Pulmonary artery endothelial cell (primary cell): Measurements from ENCODE around the gene ARHGAP33. TPM values are rescaled to one million over a fixed set of nuclear protein-coding genes. Genes with fewer than 3 reads are reported as not detected.
"Not testable (repeated sequence)": the region's sequence is repeated elsewhere in the genome, so short reads cannot be mapped to it uniquely, and the experiment has no call there.

Source experiments
- DNase-seq: peaks from one replicate; pipeline ENCODE4 v3.0.0-alpha.2; 2011; ENCODE audit warnings: low read depth, low spot score
- total RNA-seq: library from RNA; depleted of rRNA; stranded (reverse); fragments of >200 nt; gene quantifications from 2 replicates; pipeline ENCODE4 v1.2.3, GENCODE V29; 2014

Gene ARHGAP33
- total RNA-seq, 1 donor from 2014 or later: 2.7 TPM

DNA sequence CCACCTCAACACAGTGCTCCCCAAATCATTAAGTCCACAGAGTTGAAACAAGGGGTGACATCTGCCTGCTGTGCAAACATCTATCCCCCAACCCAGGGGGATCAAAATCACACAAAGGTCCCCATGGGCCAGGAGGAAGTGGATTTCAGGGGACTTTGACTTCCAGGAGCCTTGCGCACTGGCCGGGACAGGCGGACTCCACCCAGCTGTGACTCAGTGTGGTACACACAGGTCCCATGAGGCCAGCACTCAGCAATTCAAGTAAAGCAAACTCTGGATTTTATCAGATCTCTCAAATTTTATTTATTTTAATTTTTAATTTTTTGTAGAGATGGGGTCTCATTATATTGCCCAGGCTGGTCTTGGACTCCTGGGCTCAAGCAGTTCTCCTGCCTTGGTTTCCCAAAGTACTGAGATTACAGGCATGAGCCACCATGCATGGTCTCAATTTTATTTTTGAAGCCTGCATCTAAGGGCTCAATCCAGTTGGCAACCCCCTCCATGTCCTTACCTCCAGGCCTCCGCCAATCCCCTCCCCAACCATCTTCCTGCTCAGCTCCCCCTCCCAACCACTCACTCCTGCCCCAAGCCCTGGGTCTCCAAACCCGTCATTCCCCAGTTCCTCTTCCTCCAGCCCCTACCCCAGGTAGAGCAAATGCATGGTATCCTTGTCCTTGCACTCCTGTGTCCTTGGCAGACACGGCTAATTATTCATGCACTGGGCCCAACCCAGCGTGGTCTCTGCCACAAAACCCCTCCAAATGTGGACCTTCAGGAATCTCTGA is 18.2 kb downstream of the ARHGAP33 start:
- DNase-seq: no peak

DNA sequence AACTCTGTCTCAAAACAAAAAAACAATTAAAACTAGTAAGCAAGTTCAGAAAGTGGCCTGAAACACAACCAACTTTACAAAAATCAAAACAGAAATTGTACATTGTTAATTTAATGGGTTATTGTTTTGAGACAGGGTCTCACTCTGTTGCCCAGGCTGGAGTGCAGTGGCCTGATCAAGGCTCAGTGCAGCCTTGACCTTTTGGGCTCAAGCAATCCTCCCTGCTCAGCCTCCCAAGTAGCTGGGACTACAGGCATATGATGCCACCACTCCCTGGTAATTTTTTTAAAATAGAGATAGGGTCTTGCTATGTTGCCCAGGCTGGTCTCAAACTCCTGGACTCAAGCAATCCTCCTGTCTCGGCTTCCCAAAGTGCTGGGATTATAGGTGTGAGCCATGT is 20.2 kb downstream of the ARHGAP33 start:
- not testable (repeated sequence) for DNase-seq

DNA sequence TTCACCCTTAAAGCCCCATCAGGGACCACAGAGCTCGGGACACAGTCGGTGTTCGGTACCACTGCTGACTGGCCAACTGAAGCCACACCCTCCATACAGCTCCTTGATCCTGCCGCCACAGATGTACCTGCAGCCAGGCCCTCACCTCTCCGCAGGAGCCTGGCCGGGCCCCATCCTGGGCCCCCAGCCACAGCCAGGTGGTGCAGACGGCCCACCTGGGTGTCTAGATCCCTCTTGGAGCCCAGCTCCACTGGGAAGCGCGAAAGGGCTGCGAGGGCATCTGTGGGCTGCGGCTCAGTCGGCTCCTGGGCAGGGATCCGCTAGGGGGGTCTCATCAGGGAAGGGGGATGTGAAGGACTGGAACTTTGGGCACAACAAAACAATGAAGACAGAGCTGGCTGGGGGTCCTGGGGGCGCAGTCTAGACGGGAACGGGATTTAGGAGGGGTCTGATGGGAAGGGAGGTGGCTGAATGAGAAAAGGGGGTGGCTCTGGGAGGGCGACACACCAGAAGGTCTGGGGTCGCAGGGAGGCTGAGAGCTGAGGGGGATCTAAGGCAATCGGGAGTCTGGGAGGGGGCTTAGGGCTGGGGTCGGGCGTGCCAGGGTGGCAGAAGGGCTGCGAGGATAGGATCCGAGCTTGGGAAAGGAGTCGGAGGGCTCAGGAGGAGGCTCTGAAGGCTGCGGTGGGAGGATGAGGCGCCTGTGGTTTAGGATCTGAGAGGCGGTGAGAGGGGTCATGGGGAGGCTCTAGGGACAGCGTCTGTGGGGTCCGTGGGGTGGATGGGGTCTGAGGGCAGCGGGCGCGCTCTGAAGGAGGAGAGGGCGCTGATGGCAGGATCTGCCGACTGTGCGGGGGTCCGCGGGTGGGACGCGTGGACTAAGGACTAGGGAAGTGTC is 21.5 kb downstream of the ARHGAP33 start:
- no peak for DNase-seq

DNA sequence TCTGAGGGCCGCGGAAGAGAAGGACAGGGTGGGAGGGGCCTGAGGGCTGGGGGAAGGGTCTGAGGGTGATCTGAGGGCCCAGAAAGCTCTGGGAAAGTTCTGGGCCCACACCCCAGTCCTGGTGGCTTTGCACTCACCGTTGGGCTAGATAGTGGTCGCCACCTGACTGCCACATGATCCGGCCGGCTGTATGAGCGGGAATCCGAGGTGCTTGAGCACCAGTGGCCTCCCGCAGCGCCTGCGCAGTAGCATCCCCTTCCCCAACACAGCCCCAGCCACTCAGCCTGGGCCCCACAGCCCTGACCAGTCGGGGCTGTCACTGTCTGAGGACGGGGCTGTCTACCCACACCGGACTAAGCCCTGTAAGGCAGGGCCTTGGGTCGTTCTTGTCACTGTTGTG is 22.3 kb downstream of the ARHGAP33 start:
- no peak for DNase-seq

DNA sequence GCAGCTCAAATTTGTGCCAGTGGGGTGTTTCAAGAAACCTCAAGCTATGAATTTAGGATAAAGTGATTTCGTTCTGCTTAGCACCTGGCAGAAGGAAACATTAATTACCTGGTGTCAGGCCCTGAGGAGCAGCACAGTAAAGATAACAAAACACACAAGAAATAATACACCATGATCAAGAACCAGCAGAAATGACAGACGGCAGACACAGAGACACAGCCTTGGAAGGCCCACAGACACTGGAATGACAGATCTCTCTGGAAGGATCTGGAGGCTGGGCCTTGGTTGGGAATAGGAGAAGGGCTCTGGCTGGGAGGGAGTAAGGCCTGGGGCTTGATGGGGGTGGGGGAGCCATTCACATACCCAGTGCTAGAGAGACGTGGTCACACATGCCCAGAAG is 26.5 kb downstream of the ARHGAP33 start:
- DNase-seq: no peak

DNA sequence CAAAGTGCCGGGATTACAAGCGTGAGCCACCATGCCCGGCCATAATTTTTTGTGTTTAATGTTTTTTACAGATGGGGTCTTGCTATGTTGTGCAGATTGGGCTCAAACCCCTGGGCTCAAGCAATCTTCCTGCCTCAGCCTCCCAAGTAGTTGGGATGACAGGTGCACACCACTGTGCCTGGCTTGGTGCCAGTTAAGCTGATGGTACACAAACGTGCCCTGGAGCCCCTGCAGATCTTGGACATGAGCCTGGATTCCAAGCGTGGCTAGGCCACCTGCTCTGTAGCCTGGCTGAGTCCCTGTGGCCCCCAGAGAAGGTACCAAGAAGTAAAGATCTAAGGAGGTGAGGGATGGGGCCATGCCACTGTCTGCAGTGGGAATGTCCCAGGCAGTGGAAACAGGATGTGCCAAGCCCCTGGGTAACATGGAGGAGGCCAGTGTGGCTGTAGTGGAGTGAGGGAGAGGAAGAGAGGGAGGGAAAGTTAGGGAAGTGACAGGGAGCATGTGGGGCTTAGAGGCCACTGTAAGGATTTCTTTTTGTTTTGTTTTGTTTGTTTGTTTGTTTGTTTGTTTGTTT is 30.2 kb downstream of the ARHGAP33 start:
- no peak for DNase-seq

DNA sequence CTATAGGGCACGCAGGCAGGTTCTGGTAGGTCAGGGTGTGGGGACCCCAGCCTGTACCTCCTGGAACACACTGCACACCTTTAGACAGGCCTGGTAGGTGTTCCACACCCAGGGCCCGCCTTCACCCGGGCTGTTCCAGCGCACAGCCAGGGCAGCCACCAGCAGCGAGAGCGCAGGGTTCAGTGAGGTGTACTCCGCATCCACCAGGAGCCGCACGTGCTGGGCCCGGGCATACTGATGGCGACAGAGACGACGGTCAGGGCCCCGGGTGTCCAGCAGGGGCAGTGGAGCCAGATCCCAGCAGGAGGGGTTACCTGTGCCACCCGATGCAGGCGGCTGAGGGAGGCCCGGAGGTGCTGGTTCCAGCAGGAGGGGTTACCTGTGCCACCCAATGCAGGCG is 31.2 kb downstream of the ARHGAP33 start:
- no peak for DNase-seq

DNA sequence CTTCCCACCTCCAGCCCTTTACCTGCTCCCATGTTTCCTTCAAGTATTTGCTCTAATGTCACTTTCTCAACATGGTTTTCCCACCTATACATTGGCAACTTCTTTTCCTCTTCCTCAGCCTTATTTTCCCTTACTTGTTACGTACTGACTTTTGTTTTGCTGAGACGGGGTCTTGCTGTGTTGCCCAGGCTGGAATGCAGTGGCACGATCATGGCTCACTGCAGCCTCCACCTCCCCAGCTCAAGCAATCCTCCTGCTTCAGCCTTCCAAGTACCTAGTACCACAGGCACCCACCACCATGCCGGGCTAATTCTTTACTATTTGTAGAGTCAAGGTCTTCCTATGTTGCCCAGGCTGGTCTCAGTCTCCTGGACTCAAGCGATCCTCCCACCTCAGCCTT is 32.3 kb downstream of the ARHGAP33 start:
- no peak for DNase-seq

DNA sequence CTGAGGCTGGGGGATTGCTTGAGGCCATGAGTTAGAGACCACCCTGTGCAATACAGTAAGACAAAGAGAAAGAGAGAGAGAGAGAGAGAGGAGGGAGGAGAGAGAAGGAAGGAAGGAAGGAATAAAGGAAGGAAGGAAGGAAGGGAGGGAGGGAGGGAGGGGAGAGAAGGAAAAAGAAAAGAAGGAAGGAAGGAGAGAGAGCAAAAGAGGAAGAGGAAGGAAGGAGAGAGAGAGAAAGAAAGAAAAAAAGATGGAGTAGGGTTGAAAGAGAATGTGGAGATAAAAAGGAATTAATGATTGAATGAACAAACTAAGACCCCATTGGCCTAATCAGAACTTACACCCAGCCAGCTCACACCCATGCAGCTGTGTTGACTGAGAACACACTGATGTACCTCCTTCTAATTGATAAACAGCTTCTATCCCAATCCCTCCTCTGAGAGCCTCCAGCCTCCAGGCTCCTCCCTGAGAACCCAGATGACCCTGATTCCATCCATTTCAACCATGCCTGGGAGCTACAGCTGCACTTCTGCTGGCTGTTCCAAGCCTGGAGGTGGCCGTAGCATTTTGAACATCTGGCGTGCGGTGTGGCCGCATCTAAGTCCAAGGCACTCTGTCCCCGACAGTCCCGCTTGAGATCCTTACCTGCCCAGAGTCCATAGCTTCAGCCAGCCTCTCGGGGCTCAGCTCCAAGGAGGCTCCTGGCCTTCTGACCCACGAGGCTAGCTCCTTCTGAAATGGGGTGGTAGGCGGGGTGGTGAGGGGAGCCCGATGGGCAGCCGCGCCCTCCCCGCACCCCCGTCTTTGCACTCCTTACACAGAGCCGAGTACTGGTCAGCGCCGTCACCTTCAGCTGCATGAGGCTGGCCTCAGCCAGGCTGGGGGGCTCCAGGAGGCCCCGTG is 36.2 kb downstream of the ARHGAP33 start:
- DNase-seq: no peak

DNA sequence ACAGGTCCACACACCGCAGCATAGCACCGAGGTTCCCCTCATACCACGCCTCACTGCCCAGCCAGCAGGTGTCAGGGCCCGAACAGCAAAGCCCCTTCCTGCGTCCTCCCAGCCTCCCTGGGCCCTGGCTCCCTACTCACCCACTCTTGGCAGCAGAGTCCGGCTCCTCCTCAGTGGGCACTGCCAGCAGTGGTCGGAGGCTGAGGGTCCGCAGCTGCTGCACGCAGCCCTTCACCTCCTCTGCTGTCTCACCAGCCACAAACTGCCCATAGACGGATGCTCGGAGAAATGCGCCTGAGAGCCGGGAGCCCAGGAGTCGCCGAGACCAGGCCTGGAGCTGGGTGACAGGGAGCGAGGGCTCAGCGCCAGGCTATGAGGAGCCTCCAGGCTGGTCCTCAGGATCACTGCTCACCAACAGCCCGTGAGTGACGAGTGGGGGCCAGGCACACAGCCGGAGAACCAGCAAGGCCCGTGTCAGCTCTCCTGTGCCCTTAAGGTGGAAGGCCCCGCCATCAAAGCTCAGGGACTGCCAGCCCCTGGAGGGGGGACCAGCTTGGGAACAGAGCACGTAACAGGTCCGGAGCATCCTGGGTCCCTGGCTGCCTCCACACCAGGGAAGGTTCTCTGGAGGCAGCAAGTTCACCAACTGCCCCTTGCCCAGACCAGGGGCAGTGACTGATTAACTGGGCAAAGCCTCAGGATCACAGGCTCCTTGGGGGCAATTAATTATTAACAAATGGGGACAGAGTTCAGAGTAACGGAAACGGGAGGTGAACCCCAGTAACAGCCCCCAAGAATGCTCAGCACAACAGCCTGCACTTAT is 37.1 kb downstream of the ARHGAP33 start, which contains the start of gene PRODH2:
Gene PRODH2 (minus strand): TSS at position 626 of the 823 bp plus-strand sequence. CDS start 40 bp downstream, at position 586.
- no peak for DNase-seq

DNA sequence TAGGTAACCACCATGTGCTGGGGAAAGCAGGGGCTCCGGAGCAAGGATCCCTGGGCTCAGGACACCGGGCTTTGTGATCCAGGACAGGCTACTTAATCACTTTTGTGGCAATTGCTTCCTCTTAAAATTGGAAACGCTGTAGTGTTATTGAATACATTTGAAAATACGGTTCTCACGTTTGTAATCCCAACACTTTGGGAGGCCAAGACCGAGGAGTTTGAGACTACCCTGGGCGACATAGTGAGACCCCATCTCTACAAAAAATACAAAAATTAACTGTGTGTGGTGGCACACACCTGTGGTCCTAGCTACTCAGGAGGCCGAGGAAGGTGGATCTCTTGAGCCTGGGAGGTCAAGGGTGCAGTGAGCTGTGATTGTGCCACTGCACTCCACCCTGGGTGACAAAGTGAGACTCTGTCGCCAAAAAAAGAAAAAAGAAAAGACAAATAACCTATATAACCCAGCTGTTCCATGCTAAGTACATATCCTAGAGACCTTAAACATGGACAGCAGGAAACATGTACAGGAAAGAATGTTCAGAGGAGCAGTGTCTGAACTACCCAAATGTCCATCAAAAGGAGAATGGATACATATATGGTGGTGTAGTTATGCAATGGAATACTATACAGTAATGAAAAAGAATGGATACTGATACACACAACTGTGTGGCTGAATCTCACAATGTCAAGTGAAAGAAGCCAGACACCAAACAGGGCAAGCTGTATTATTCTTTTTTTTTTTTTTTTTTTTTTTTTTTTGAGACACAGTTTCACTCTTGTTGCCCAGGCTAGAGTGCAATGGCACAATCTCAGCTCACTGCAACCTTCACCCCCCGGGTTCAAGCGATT is 37.9 kb downstream of the ARHGAP33 start:
- DNase-seq: no peak

DNA sequence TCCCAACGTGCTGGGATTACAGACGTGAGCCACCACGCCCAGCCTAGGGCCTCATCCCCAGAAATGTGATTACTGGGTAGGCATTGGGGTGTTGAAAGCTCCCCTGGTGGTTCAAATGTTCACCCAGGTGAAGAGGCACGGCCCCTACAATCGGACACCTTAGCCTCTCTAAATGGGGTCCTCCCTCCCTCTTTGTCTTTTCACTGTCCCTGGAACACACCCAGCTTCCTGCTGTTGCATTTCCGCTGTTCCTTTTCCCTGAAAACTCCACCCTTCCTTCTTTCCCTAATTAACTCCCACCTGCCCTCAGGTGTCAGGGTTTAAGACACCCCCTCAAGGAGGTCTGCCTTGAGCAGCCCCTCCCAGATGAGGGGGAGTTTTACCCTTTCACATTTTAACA is 40.9 kb downstream of the ARHGAP33 start:
- DNase-seq: no peak

DNA sequence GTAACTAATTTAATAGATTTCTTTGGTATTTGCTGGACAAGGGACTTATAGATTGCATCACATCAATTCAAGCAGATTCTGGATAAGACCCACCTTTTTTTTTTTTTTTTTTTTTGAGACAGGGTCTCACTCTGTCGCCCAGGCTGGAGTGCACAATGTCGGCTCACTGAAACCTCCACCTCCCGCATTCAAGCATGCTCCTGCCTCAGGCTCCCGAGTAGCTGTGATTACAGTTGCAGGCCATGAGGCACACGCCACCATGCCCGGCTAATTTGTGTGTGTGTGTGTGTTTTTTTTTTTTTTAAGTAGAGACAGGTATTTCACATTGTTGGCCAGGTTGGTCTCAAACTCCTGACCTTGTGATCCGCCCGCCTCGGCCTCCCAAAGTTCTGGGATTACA is 41.5 kb downstream of the ARHGAP33 start:
- no peak for DNase-seq

DNA sequence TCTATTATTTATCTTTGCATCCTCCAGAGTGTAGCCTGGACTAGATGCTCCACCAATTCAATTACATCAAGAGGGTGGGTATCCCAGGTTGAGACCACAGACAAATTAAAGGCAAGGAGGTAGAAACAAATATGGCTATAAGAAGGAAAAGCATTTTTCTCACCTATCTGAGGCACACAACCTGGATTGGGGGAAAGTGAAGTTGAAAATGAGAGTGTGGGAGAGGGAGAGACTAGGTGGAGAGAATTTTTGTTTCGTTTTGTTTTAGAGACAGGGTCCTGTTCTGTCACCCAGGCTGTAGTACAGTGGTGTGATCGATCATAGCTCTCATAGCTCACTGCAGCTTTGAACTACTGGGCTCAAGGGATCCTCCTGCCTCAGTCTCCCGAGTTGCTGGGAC is 43.1 kb downstream of the ARHGAP33 start:
- DNase-seq: no peak

DNA sequence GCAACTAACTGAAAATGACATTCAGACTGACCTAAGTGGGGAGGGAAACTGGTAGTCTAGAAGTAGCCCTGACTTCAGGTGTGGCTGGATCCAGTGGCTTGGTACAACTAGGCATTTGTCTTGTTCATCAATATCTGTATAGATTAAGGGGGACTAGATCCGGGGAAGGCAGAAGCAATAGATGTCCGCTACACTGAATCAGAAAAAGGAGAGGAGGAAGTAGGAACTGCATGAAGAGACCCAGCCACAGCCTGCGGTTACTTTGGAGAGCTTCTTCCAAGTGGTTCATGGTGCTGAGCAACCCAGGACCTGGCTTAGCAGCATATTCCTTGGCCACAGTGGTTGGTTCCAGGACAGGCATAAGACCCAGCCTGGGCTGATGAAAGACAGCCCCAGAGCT is 47.2 kb downstream of the ARHGAP33 start:
- DNase-seq: no peak

DNA sequence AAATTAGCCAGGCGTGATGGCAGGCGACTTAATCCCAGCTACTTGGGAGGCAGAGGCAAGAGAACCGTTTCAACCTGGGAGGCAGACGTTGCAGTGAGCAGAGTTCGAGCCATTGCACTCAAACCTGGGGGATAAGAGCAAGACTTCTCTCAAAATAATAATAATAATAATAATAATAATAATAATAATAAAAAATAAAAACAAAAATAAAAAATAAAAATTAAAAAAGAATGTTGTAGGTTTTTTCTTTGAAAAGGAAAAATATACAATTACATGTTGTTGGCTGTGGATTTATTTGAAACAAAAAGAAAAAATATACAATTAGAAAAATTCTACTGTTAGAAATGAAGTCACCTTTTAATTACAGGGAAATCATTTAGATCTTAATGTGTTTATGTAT is 48.8 kb downstream of the ARHGAP33 start:
- DNase-seq: no peak

DNA sequence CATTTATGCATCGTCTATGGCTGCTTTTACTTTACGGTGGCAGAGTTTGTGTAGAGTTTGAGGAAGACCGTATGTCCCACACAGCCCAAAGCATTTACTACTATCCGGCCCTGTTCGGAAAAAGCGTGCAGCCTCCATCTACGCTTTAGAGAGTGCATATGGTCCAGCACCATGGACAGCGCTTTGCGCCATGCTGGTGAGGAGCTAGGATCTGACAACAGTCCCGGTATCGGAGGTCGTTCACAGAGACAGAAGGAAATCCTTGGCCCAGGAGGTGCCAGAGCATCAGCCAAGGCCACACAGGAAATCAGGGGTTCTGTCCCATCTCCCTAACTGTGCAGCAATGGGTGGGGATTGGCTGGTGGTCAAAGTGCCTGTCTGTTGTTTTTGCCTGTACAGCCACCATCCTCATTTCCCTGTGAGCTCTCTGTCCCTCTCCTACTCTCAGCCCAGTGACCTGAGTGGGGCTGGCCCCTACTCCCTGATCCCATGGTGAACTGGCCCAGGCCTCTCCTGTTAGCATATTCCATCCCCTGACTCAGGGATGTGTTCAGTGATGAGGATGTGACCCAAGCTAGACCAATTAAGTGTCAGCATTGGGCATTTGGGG is 53.4 kb downstream of the ARHGAP33 start:
- no peak for DNase-seq

DNA sequence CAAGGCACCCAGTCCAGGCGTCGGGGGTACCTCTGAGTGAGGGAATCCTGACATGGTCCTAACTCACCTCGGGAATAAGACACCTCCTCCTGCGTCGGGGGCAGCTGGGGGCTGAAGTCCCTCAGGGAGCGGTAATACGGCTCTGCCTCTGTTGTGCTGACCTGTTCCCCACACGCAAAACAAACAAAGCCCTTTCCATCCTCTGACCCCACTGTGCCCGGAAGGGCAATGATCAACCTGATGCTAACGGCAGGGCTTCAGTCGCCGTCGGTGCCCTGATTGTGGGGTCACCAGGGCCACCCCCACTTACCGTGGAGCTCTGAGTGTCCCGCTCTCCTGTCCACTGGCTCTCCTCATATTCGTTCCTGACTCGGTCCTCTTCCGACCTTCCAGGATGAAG is 55.6 kb downstream of the ARHGAP33 start:
- DNase-seq: no peak

DNA sequence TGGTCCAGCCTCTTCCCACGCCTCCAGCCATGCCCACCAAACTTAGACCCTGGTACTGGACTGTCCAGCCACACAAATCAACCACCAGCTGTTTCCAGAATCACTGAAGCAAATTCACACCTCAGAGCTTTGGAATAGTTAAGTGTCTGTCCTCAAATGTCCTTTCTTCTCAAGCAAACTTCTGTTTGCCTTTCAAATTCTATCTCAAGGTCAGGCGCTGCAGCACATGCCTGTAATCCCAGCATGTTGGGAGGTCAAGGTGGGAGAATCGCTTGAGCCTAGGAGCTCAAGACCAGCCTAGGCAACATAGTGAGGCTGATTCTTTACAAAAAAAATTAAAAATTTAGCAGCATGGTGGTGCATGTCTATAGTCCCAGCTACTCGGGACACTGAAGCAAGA is 56.7 kb downstream of the ARHGAP33 start:
- DNase-seq: no peak
